AG04450 (cell line): ENCODE data around the gene PTTG2. TPM values are rescaled to one million over a fixed set of nuclear protein-coding genes. Genes with fewer than 3 reads are reported as not detected.

ENCODE experiments used
- CTCF ChIA-PET: fragments of 300-600, 350-600 bp; formaldehyde crosslinking; extraction: SDS; loops from one replicate; lab custom pipeline; 2022; ENCODE audit warnings: antibody characterized with exemption, inconsistent platforms; lab: Charles Lee
- POLR2A ChIA-PET: fragments of 350-600 bp; formaldehyde crosslinking; extraction: SDS; loops from one replicate; lab custom pipeline; 2021; ENCODE audit warnings: antibody characterized with exemption, inconsistent platforms; lab: Yijun Ruan, JAX
- DNase-seq: peaks from one replicate; pipeline ENCODE4 v3.0.0-alpha.2; 2011; ENCODE audit warnings: low read depth, low spot score
- H3K27ac ChIP-seq: one replicate; pipeline ENCODE4 v1.5.1; 2012; ENCODE audit warnings: low read depth, low read length, control low read depth
- H3K27me3 ChIP-seq: one replicate; pipeline ENCODE4 v1.6.0; 2012; ENCODE audit warnings: low read length; ENCODE audit not compliant: control insufficient read depth, insufficient read depth
- H3K4me3 ChIP-seq: 2 replicates; pipeline ENCODE4 v1.5.1; 2011; ENCODE audit warnings: mild to moderate bottlenecking, low read depth, low read length, control low read depth
- H3K9me3 ChIP-seq: 2 replicates; pipeline ENCODE4 v1.5.1; 2012; ENCODE audit warnings: low read length; ENCODE audit not compliant: control insufficient read depth, insufficient read depth
- CTCF ChIP-seq: IDR thresholded peaks from 2 replicates; pipeline ENCODE4 v1.5.1; 2011; ENCODE audit warnings: low read depth, low read length, control low read depth, inconsistent platforms
- polyA plus RNA-seq: library from polyadenylated mRNA; depleted of rRNA; stranded (reverse); fragments of >200 nt; gene quantifications from 2 replicates; pipeline ENCODE4 v1.2.3, GENCODE V29; 2011

PTTG2 gene
- polyA plus RNA-seq, 1 experiment: not detected

- Histone ChIP-seq H3K27ac (no peak overlapping the region), H3K27me3 (peaks cover 12% of the 10 kb centered on the region), H3K4me3 (no peak overlapping the region), H3K9me3 (no peaks in the 10 kb centered on the region)
- TF ChIP-seq CTCF: no peak
- CTCF ChIA-PET: no interaction called here
- DNase-seq: no peak
- POLR2A ChIA-PET: no interaction called here
Observed at GRCh38 chr4:37949636-37950426, 10.4 kb upstream of the PTTG2 start.

GRCh38 chr4:37951461-37952352 lies 8.5 kb upstream of the PTTG2 start:
- Histone ChIP-seq H3K27me3 (peaks cover 12% of the 10 kb centered on the region), H3K9me3 (no peaks in the 10 kb centered on the region), H3K4me3 (no peak overlapping the region), H3K27ac (no peak overlapping the region)
- ChIA-PET CTCF (no interaction called here), POLR2A (no interaction called here)
- TF ChIP-seq CTCF: no peak
- no peak for DNase-seq

GRCh38 chr4:37953156-37953555 lies 7.0 kb upstream of the PTTG2 start:
- peaks cover 9% of the 10 kb centered on the region for H3K27me3 ChIP-seq
- TF ChIP-seq CTCF: no peak
- CTCF ChIA-PET: no interaction called here
- no peak overlapping the region for H3K4me3 ChIP-seq
- DNase-seq: no peak
- POLR2A ChIA-PET: interaction anchor here (0.8 kb wide), 1 partner anchor 21 kb away, joined by 3 read pairs; no protein-coding TSS in a partner anchor
- no peaks in the 10 kb centered on the region for H3K9me3 ChIP-seq
- H3K27ac ChIP-seq: no peak overlapping the region

GRCh38 chr4:37953620-37954293 lies 6.4 kb upstream of the PTTG2 start:
- TF ChIP-seq CTCF: no peak
- peak; percentile 2 for DNase-seq
- ChIA-PET POLR2A (interaction anchor here (0.8 kb wide), 1 partner anchor 22 kb away, joined by 3 read pairs; no protein-coding TSS in a partner anchor), CTCF (no interaction called here)
- Histone ChIP-seq H3K27ac (no peak overlapping the region), H3K9me3 (no peaks in the 10 kb centered on the region), H3K4me3 (no peak overlapping the region), H3K27me3 (peaks cover 7% of the 10 kb centered on the region)
